Pulmonary artery endothelial cell (primary cell): Measurements from ENCODE around the gene CCNF. TPM values are rescaled to one million over a fixed set of nuclear protein-coding genes. Genes with fewer than 3 reads are reported as not detected.

ENCODE experiments used
- DNase-seq: peaks from one replicate; pipeline ENCODE4 v3.0.0-alpha.2; 2011; ENCODE audit warnings: low read depth, low spot score
- total RNA-seq: library from RNA; depleted of rRNA; stranded (reverse); fragments of >200 nt; gene quantifications from 2 replicates; pipeline ENCODE4 v1.2.3, GENCODE V29; 2014

The CCNF gene
- total RNA-seq, 1 donor from 2014 or later: 32.3 TPM

DNA sequence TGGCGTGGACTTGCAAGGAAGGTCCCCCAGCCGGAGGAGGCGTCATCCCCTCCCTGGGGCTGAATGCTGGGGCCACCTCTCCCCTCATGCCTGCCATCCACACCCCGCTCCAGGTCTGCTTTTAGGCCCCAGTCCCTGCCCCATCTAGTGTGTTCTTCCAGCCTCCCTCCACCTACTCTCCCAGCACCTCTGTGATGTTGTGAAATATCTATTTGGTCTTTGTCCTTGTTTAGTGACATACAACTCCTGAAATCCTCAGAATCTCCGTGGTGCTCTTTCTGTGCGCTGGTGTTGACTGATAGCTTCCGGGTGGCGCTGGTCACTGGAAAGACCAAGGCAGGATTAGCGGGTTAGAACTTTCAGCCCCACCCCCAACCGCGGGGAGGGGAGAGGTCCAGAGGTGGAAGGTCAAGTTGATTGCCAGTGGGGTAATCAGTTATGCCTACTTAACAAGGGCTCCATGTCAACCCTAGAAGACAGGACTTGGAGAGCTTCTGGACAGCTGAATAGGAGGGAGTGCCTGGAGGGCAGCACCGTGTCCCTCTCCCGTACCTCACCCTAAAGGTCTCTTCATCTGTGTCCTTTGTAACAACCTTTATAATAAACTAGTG is 55.8 kb downstream of the CCNF start:
- DNase-seq: no peak

DNA sequence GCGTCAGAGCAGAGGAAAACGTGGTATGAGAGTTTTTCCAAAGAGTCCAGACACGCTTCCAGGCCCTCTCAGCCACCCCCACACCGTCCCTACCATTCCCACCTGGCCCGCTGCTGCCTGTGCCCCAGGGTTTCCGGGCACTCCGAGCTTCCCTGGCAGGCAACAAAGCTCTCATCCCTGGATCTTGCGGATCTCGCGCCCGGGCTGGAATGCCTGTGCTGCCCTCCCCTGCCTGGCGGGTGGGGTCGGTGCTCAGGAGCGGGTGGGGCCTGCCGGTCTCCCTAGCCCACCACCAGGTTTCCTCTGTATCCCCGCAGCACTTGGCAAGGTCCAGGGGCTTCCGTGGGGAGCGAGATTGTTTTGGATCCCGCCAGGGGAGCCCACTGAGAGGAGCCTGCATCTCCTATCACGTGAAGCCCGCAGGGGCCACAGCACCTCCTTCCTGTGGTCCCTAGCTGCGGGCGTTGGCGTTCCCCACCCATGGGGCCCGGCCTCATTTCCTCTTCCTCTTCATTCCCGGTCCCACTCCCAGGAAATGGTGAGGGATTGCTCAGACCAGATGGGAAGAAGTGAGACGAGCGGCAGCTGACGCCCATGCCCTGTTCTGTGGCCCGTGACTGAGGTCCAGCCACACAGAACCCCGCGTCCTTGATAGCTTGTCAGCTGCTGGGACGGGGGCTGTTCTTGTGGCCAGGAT is 56.7 kb downstream of the CCNF start:
- DNase-seq: no peak

- DNase-seq: no peak
These were observed 57.6 kb downstream of the CCNF start for GRCh38 chr16:2486645-2487516.

- no peak for DNase-seq
These were observed 58.2 kb downstream of the CCNF start for GRCh38 chr16:2487517-2487842.

- no peak for DNase-seq
These were observed 58.8 kb downstream of the CCNF start for GRCh38 chr16:2487903-2488531.

GRCh38 chr16:2489581-2489980 is 60.3 kb downstream of the CCNF start:
- DNase-seq: no peak

DNA sequence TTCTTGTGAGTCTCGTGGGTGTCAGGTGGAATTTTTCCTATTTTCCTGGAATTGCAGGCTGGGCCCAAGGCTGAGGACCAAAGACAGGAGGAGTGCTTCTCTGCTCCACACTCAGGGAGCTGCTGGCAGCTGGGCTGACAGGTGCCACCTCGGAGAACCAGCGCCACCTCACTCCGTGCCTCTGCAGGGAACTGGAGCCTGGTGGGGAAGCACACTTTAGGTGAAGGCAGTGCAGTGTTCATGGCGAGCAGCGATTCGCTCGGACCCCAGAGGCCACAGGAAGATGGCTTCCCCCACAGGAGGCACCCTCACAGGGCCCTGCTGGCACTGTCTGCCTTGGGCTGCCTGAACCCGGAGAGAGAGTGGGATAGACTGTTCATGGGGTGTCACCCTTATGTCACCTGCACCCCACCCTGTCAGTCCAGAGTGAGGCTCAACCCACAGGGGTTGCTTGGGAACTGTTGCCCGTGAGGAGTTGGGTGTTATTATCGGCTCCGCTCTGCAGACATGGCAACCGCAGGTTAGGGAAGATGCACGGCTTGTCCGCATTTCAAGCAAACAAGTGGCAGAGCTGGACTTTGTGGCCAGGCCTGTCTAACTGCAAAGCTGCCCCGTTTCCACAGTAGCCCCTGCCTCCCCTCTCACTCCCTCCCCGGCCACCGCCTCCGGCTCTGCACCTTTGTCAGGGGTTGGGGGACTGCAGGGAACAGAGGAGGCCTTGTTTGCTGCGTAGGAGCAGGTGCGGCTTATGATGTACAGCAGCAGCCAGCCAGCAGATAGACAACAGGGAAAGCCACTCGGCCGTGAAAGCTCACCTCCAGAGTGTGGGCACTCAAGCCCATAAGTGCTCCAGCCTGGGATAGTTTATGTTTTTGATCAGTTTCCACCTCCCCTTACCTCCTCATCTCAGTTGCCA is 61.2 kb downstream of the CCNF start:
- DNase-seq: no peak

DNA sequence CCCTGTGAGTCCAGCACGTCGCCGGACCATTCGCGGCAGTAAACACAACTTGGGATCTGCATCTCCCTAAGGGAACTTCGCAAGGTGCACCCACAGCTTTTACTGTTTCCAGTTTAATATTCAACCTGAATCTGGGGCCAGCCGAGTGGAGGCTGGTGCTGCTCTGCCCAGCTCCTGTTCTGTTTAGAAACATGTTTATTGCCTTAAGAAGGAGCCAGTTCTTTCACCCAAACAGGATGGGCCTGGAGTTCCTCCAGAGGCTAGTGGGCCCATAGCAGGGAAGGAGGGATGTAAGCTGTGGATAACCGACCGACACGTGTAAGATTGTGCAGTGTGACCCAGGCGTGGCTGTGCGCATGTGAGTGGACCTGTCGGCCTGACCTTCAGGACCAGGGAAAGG is 63.0 kb downstream of the CCNF start:
- no peak for DNase-seq

DNA sequence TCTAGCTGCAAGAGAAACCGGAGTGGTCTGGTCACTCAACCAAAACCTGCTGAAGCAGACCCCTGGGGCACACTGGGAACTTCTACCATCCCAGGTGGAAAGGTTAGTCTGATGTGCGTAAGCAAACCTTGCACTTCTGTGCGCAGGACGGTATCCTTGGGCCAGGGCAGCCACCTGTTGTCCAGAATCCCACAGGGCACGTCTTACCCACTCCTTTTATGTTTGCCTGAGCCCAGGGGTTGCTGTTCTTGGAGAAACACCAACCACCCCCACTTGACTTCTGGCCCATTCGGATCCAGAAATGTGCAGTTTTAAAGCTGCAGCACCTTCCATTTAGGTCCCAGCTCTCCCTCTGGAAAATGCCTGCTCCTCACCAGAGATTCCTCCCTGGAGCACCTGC is 64.4 kb downstream of the CCNF start:
- no peak for DNase-seq

DNA sequence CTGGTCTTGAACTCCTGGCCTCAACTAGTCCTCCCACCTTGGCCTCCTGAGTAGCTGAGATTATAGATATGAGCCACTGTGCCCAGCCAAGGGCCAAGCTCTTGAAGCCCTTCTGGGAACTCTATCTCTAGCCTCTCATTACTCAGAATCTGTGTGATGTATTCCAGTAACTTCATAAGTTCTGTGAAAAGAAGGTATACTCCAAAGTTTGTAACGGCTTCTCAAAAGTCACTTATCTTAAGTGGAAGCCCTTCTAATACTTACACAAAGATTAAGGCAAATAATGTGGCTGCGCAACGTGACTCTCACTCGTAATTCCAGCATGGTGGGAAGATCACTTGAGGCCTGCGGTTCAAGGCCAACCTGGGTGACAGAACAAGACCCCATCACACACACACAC is 65.4 kb downstream of the CCNF start:
- no peak for DNase-seq

DNA sequence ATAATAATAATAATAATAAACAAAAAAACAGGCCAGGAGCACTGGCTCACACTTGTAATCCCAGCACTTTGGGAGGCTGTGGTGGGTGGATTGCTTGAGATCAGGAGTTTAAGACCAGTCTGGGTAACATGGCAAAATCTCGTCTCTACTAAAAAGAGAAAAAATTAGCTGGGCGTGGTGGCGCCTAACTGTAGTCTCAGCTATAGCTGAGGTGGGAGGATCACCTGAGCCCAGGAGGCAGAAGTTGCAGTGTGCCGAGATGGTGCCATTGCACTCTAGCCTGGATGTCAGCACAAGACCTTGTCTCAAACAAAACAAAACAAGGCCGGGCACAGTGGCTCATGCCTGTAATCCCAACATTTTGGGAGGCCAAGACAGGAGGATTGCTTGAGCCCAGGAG is 65.8 kb downstream of the CCNF start:
- no peak for DNase-seq

DNA sequence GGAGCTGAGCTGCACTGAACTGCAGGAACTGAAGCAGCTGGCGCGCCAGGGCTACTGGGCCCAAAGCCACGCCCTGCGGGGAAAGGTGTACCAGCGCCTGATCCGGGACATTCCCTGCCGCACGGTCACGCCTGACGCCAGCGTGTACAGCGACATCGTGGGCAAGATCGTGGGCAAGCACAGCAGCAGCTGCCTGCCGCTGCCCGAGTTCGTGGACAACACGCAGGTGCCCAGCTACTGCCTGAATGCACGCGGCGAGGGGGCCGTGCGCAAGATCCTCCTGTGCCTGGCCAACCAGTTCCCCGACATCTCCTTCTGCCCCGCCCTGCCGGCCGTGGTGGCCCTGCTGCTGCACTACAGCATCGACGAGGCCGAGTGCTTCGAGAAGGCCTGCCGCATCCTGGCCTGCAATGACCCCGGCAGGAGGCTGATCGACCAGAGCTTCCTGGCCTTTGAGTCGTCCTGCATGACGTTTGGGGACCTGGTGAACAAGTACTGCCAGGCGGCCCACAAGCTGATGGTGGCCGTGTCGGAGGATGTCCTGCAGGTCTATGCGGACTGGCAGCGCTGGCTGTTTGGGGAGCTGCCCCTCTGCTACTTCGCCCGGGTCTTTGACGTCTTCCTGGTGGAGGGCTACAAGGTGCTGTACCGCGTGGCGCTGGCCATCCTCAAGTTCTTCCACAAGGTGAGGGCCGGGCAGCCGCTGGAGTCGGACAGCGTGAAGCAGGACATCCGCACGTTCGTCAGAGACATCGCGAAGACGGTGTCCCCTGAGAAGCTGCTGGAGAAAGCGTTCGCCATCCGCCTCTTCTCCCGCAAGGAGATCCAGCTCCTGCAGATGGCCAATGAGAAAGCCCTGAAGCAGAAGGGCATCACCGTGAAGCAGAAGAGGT is 67.2 kb downstream of the CCNF start:
- no peak for DNase-seq

- DNase-seq: no peak
These were observed 67.9 kb downstream of the CCNF start for GRCh38 chr16:2497116-2497630.

- no peak for DNase-seq
These were observed 68.6 kb downstream of the CCNF start for GRCh38 chr16:2497695-2498484.

GRCh38 chr16:2498531-2499253 is 69.4 kb downstream of the CCNF start:
- DNase-seq: no peak

GRCh38 chr16:2499454-2499853 is 70.2 kb downstream of the CCNF start:
- DNase-seq: no peak

DNA sequence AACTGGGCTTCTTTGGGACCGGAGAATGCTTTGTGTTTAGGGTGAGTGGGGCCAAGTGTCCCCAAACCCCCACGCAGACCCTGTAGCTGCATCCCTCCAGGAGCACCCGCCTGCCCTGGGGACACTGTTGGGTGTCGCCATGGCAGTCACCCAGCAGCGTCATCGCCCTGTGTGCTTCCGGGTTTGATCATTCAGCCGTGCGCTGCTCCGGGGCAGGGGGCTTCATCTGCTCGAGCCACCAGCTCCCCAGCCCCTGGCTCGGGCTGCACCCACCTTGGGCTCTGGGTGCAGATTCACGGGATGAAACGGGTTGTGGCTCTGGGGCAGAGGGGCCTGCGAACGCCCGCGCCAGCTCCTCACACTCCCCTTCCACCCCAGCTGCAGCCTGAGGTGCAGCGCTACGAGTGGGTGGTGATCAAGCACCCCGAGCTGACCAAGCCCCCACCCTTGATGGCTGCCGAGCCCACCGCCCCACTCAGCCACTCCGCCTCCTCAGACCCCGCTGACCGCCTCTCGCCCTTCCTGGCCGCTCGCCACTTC is 70.7 kb downstream of the CCNF start:
- DNase-seq: no peak

- no peak for DNase-seq
These were observed 71.2 kb downstream of the CCNF start for GRCh38 chr16:2500430-2500917.
